Suprapubic skin (tissue), 4 donors: ENCODE results near the gene DEDD2. TPM values are rescaled to one million over a fixed set of nuclear protein-coding genes. Genes with fewer than 3 reads are reported as not detected.

Experiments used
- DNase-seq, 2 donors: peaks; one replicate each; pipeline ENCODE4 v3.0.0-alpha.2; 2019; ENCODE audit warnings: low spot score in 2 of 2
- H3K27ac ChIP-seq: fragments of 200-600 bp; sonication (generic); one replicate; pipeline ENCODE4 v1.5.1; 2019
- H3K27me3 ChIP-seq: fragments of 200-600 bp; sonication (generic); one replicate; pipeline ENCODE4 v1.5.1; 2019
- H3K36me3 ChIP-seq: fragments of 200-600 bp; sonication (generic); one replicate; pipeline ENCODE4 v1.5.1; 2019
- H3K4me1 ChIP-seq: fragments of 200-600 bp; sonication (generic); one replicate; pipeline ENCODE4 v1.5.1; 2019
- H3K4me3 ChIP-seq: fragments of 200-600 bp; sonication (generic); one replicate; pipeline ENCODE4 v1.5.1; 2019; ENCODE audit warnings: mild to moderate bottlenecking
- H3K9me3 ChIP-seq: fragments of 200-600 bp; sonication (generic); one replicate; pipeline ENCODE4 v1.5.1; 2019
- EP300 ChIP-seq: sonication (generic); formaldehyde crosslinking; IDR thresholded peaks from one replicate; pipeline ENCODE4 v1.6.1; 2017; ENCODE audit warnings: antibody characterized with exemption
- POLR2A ChIP-seq, 2 donors: fragments of 450-650 bp; IDR thresholded peaks; one replicate each; pipeline ENCODE4 v1.6.1; 2017; ENCODE audit warnings: antibody characterized with exemption in 2 of 2, mild to moderate bottlenecking in 2 of 2, moderate library complexity in 2 of 2
- POLR2AphosphoS5 ChIP-seq, 3 donors: sonication (generic); formaldehyde crosslinking; IDR thresholded peaks; one replicate each; pipeline ENCODE4 v1.6.1; 2017; ENCODE audit warnings: antibody characterized with exemption in 3 of 3
- WGBS: methylation state at CpG from one replicate; pipeline ENCODE4 v1.1.5; 2018; 5-methylcytosine and 5-hydroxymethylcytosine counted together
- total RNA-seq, 4 donors: library from RNA; depleted of rRNA; stranded (reverse); fragments of >200 nt; gene quantifications; one replicate each; pipeline ENCODE4 v1.1.0, GENCODE V29; 2016
- TF ChIP-seq, protein P1 (sequence below), 2 donors: fragments of 200-600 bp in 1 of 2; fragments of 450-650 bp in 1 of 2; sonication (generic) in 1 of 2; IDR thresholded peaks; one replicate each; pipeline ENCODE4 v1.5.1; 2016 to 2019; ENCODE audit warnings: antibody characterized with exemption in 2 of 2, mild to moderate bottlenecking in 1 of 2, moderate library complexity in 1 of 2

The DEDD2 gene
- total RNA-seq, 4 donors from 2014 or later: 51.3 to 78.9 (median 65.6) TPM

GRCh38 chr19:42170715-42171114 is 46.8 kb downstream of the DEDD2 start:
- no peak overlapping the region for H3K4me3 ChIP-seq
- H3K27ac ChIP-seq: no peak overlapping the region
- H3K27me3 ChIP-seq: peaks cover 27% of the 10 kb centered on the region
- no peaks in the 10 kb centered on the region for H3K36me3 ChIP-seq
- WGBS: 88% methylated on average over 12 of the region's 16 CpGs
- H3K9me3 ChIP-seq: no peaks in the 10 kb centered on the region
- peaks cover 3% of the 10 kb centered on the region for H3K4me1 ChIP-seq
- no peak for DNase-seq
- TF ChIP-seq POLR2A (IDR thresholded peaks at IDR 0.05) (no peak), EP300 (no peak)

- Histone ChIP-seq H3K9me3 (no peaks in the 10 kb centered on the region), H3K4me1 (no peaks in the 10 kb centered on the region), H3K27me3 (peaks cover 17% of the 10 kb centered on the region), H3K36me3 (no peaks in the 10 kb centered on the region), H3K4me3 (no peak overlapping the region), H3K27ac (no peak overlapping the region)
- WGBS: 81% methylated on average over 18 of the region's 19 CpGs
- TF ChIP-seq POLR2AphosphoS5 (IDR thresholded peaks at IDR 0.05) (no peak), EP300 (no peak), POLR2A (IDR thresholded peaks at IDR 0.05) (no peak)
- TF ChIP-seq, protein P1, sequence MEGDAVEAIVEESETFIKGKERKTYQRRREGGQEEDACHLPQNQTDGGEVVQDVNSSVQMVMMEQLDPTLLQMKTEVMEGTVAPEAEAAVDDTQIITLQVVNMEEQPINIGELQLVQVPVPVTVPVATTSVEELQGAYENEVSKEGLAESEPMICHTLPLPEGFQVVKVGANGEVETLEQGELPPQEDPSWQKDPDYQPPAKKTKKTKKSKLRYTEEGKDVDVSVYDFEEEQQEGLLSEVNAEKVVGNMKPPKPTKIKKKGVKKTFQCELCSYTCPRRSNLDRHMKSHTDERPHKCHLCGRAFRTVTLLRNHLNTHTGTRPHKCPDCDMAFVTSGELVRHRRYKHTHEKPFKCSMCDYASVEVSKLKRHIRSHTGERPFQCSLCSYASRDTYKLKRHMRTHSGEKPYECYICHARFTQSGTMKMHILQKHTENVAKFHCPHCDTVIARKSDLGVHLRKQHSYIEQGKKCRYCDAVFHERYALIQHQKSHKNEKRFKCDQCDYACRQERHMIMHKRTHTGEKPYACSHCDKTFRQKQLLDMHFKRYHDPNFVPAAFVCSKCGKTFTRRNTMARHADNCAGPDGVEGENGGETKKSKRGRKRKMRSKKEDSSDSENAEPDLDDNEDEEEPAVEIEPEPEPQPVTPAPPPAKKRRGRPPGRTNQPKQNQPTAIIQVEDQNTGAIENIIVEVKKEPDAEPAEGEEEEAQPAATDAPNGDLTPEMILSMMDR (IDR thresholded peaks at IDR 0.05): no peak
- no peak for DNase-seq
These were observed 47.7 kb downstream of the DEDD2 start for GRCh38 chr19:42169486-42170413.

DNA sequence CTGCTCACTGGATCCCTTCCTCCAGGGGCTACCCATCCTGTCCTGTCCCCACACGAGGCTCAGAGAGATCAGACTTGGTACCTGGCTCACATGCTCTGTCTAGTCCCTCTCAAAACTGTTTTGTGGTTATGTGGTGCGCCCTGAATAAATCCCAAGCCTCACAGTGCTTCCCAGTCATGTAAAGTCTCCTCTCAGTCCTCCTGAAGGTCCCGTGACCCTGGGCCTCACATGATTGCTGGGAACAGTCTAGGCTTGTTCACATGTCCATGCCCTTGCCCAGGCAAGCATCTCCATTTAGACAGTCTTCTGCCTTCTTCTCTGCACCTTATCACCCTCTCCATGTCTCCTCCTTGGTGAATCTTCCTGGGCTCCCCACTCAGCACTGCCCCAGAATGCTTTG is 49.3 kb downstream of the DEDD2 start:
- Histone ChIP-seq H3K4me3 (no peak overlapping the region), H3K27me3 (peaks cover 6% of the 10 kb centered on the region), H3K9me3 (no peaks in the 10 kb centered on the region), H3K4me1 (no peaks in the 10 kb centered on the region), H3K36me3 (no peaks in the 10 kb centered on the region), H3K27ac (no peak overlapping the region)
- DNase-seq: no peak
- 78% methylated on average over 3 of the region's 3 CpGs for WGBS
- TF ChIP-seq EP300 (no peak), POLR2AphosphoS5 (IDR thresholded peaks at IDR 0.05) (no peak), POLR2A (IDR thresholded peaks at IDR 0.05) (no peak)
- TF ChIP-seq, protein P1 (IDR thresholded peaks at IDR 0.05): no peak

DNA sequence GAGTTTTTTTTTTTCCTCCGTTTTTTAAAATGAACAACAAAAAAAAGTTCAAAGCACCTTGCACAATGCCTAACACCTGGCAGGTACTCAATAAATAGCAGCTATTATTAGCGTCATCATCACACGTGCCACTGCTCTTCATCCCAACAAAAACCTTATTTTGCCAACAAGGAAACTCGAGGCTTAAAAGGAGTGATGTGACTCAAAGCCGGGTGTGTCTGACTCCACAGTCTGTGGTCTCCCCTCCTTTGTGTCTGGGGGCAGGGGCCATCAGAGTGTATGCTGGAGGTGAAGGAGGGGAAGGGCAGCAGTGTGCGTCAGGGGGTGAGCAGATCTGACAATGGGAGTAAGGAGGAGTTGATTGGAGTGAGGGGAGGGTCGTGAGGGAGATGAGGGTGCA is 51.2 kb downstream of the DEDD2 start:
- peaks cover 18% of the 10 kb centered on the region for H3K27me3 ChIP-seq
- no peak overlapping the region for H3K4me3 ChIP-seq
- H3K4me1 ChIP-seq: no peaks in the 10 kb centered on the region
- WGBS: 49% methylated on average over 7 of the region's 7 CpGs
- TF ChIP-seq, protein P1 (IDR thresholded peaks at IDR 0.05): no peak
- no peak for TF ChIP-seq POLR2A (IDR thresholded peaks at IDR 0.05)
- H3K9me3 ChIP-seq: no peaks in the 10 kb centered on the region
- H3K27ac ChIP-seq: no peak overlapping the region
- H3K36me3 ChIP-seq: no peaks in the 10 kb centered on the region
- DNase-seq: no peak

GRCh38 chr19:42165146-42165545 is 52.3 kb downstream of the DEDD2 start:
- H3K36me3 ChIP-seq: no peaks in the 10 kb centered on the region
- H3K4me3 ChIP-seq: no peak overlapping the region
- no peak for DNase-seq
- TF ChIP-seq POLR2AphosphoS5 (IDR thresholded peaks at IDR 0.05): no peak
- no peak overlapping the region for H3K27ac ChIP-seq
- 38% methylated on average over 2 of the region's 2 CpGs for WGBS
- no peaks in the 10 kb centered on the region for H3K9me3 ChIP-seq
- H3K4me1 ChIP-seq: no peaks in the 10 kb centered on the region
- H3K27me3 ChIP-seq: peaks cover 20% of the 10 kb centered on the region

GRCh38 chr19:42161616-42162263 is 55.7 kb downstream of the DEDD2 start:
- Histone ChIP-seq H3K27me3 (peaks cover 15% of the 10 kb centered on the region), H3K4me3 (no peak overlapping the region), H3K4me1 (no peaks in the 10 kb centered on the region), H3K27ac (no peak overlapping the region), H3K9me3 (no peaks in the 10 kb centered on the region), H3K36me3 (no peaks in the 10 kb centered on the region)
- TF ChIP-seq EP300 (no peak), POLR2AphosphoS5 (IDR thresholded peaks at IDR 0.05) (no peak), POLR2A (IDR thresholded peaks at IDR 0.05) (no peak)
- TF ChIP-seq, protein P1 (IDR thresholded peaks at IDR 0.05): no peak
- 84% methylated on average over 20 of the region's 21 CpGs for WGBS
- no peak for DNase-seq
